ENCODE data around the gene PIK3CD. TPM values are rescaled to one million over a fixed set of nuclear protein-coding genes. Genes with fewer than 3 reads are reported as not detected.
A peak's percentile ranks its signal among the peaks of the same experiment; 100 is the strongest.

PIK3CD gene
- total RNA-seq, result 100 to 1,000 TPM; 222 to 242 TPM

DNA sequence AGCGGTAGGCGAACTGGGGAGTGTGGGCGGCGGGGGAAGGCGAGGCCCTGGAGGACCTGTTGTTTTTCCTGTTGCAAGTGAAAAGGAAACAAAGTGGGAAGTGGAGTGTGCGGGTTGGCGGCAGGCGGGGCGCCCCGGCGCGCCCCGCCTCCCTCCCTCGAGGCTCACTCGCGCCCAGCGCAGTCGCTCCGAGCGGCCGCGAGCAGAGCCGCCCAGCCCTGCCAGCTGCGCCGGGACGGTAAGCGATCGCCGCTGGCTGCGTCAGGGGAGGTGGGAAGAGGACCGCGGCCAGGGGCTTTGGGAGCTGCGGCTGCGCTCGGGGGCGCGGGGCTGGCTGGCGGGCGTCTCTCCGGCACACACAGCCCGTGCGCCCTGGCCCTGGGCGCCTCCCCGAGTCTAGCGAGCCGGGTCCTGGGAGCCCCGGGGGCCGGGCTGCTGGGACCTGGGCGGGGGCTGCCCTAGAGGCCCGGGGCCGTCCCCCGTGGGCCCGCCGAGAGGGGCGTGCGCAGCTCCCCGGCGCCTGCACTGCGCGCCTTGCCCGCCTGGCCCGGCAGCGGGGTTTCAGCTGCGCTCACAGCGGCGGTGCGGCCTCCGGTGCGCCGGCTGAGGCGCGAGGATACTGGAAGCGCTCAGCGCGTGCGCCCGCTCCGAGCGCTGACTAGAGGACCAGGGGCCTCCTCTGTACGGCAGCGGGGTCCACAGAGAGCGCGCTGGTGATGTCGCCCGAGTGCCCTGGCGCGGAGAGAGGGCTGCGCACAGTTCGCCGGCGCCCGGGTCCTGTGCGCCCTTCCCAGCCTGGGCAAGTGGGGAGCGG, at the start of gene PIK3CD:
Gene PIK3CD, plus strand, starts transcription at position 167 of the 814 bp plus-strand sequence. CDS start 58,725 bp downstream, outside the sequence.
- POLR2A ChIA-PET, result interaction anchor here (0.6 to 0.8 kb wide), 3 partner anchors 36 to 363 kb away, joined by 4 to 5 read pairs (median 5); no protein-coding TSS in a partner anchor
- Mint-ChIP-seq H3K4me1 (peaks cover 63% of the 10 kb centered on the region), H3K27ac (peak within 1 kb of the TSS; percentile 98), H3K4me3 (peak within 1 kb of the TSS; percentile 95), H3K36me3 (ENCODE audit: low read depth) (peaks cover 47% of the 10 kb centered on the region), H3K27me3 (no peaks in the 10 kb centered on the region), H3K9me3 (no peaks in the 10 kb centered on the region)
- peak; percentile 48 for DNase-seq
- CTCF ChIA-PET, result interaction anchor here (0.6 to 11.4 kb wide), 5 partner anchors 8 to 729 kb away, joined by 3 to 81 read pairs (median 4); no protein-coding TSS in a partner anchor

- peaks cover 4% of the 10 kb centered on the region for H3K36me3 Mint-ChIP-seq (ENCODE audit: low read depth)
Measured at GRCh38 chr1:9601942-9602793, 49.4 kb upstream of the PIK3CD start.

GRCh38 chr1:9602794-9603167, 48.8 kb upstream of the PIK3CD start:
- DNase-seq, result no peak
- peaks cover 2% of the 10 kb centered on the region for H3K36me3 Mint-ChIP-seq (ENCODE audit: low read depth)
- POLR2A ChIA-PET, result no interaction called here
- no peak overlapping the region for H3K4me3 Mint-ChIP-seq
- H3K27me3 Mint-ChIP-seq, result no peaks in the 10 kb centered on the region
- CTCF ChIA-PET, result interaction anchor here (1.0 kb wide), 1 partner anchor 231 kb away, joined by 4 read pairs; no protein-coding TSS in a partner anchor
- H3K4me1 Mint-ChIP-seq, result no peaks in the 10 kb centered on the region
- no peak overlapping the region for H3K27ac Mint-ChIP-seq
- no peaks in the 10 kb centered on the region for H3K9me3 Mint-ChIP-seq

More at GRCh38 chr1:9601942-9602793, 49.4 kb upstream of the PIK3CD start:
- no peaks in the 10 kb centered on the region for H3K9me3 Mint-ChIP-seq
- no peaks in the 10 kb centered on the region for H3K27me3 Mint-ChIP-seq
- no peaks in the 10 kb centered on the region for H3K4me1 Mint-ChIP-seq
- POLR2A ChIA-PET, result no interaction called here
- CTCF ChIA-PET, result no interaction called here
- no peak overlapping the region for H3K27ac Mint-ChIP-seq
- no peak overlapping the region for H3K4me3 Mint-ChIP-seq
- no peak for DNase-seq

DNA sequence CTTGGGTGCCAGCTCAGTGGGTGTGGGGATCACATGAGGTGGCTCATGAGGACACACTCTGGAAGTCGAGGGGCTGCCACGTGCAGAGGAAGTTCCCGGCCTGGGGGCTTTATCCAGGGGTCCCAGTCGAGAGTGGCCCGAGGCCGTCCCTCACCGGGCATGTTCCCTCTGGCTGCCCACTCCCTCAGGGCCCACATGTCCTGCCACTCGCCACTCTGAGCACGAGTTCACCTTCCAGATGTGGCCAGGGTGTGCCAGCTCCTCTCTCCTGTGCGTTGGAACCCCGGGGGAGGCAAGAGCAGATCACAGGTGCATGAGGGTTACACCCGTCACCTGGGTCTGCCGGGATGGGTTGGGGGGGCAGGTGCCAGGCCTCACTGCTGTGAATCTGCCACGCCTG, 48.2 kb upstream of the PIK3CD start:
- peaks cover 2% of the 10 kb centered on the region for H3K36me3 Mint-ChIP-seq (ENCODE audit: low read depth)
- no peaks in the 10 kb centered on the region for H3K9me3 Mint-ChIP-seq
- ChIA-PET CTCF (interaction anchor here (1.0 to 2.0 kb wide), 2 partner anchors 12 to 230 kb away, joined by 4 to 6 read pairs; no protein-coding TSS in a partner anchor), POLR2A (no interaction called here)
- peak overlapping the region; percentile 25 for H3K27ac Mint-ChIP-seq
- no peak overlapping the region for H3K4me3 Mint-ChIP-seq
- no peaks in the 10 kb centered on the region for H3K4me1 Mint-ChIP-seq
- H3K27me3 Mint-ChIP-seq, result no peaks in the 10 kb centered on the region
- DNase-seq, result no peak

GRCh38 chr1:9603766-9604753, 47.5 kb upstream of the PIK3CD start:
- DNase-seq, result no peak
- H3K27me3 Mint-ChIP-seq, result no peaks in the 10 kb centered on the region
- H3K9me3 Mint-ChIP-seq, result no peaks in the 10 kb centered on the region
- no peaks in the 10 kb centered on the region for H3K4me1 Mint-ChIP-seq
- ChIA-PET CTCF (interaction anchor here (1.0 to 2.0 kb wide), 2 partner anchors 11 to 230 kb away, joined by 4 to 6 read pairs; no protein-coding TSS in a partner anchor), POLR2A (no interaction called here)
- peaks cover 2% of the 10 kb centered on the region for H3K36me3 Mint-ChIP-seq (ENCODE audit: low read depth)
- peak overlapping the region; percentile 25 for H3K27ac Mint-ChIP-seq
- H3K4me3 Mint-ChIP-seq, result no peak overlapping the region

- ChIA-PET POLR2A (no interaction called here), CTCF (interaction anchor here (2.0 kb wide), 1 partner anchor 11 kb away, joined by 6 read pairs; no protein-coding TSS in a partner anchor)
- no peaks in the 10 kb centered on the region for H3K9me3 Mint-ChIP-seq
- H3K4me1 Mint-ChIP-seq, result no peaks in the 10 kb centered on the region
- H3K27me3 Mint-ChIP-seq, result no peaks in the 10 kb centered on the region
- peaks cover 2% of the 10 kb centered on the region for H3K36me3 Mint-ChIP-seq (ENCODE audit: low read depth)
- no peak overlapping the region for H3K4me3 Mint-ChIP-seq
- H3K27ac Mint-ChIP-seq, result no peak overlapping the region
- no peak for DNase-seq
Measured at GRCh38 chr1:9604836-9605235, 46.7 kb upstream of the PIK3CD start.

- POLR2A ChIA-PET, result no interaction called here
- no peaks in the 10 kb centered on the region for H3K4me1 Mint-ChIP-seq
- no peaks in the 10 kb centered on the region for H3K9me3 Mint-ChIP-seq
- no peak overlapping the region for H3K27ac Mint-ChIP-seq
- CTCF ChIA-PET, result no interaction called here
- H3K36me3 Mint-ChIP-seq (ENCODE audit: low read depth), result no peaks in the 10 kb centered on the region
- H3K4me3 Mint-ChIP-seq, result no peak overlapping the region
- no peaks in the 10 kb centered on the region for H3K27me3 Mint-ChIP-seq
- no peak for DNase-seq
Measured at GRCh38 chr1:9605946-9606455, 45.5 kb upstream of the PIK3CD start.

- ChIA-PET POLR2A (no interaction called here), CTCF (no interaction called here)
Measured at GRCh38 chr1:9606458-9606857, 45.1 kb upstream of the PIK3CD start.

DNA sequence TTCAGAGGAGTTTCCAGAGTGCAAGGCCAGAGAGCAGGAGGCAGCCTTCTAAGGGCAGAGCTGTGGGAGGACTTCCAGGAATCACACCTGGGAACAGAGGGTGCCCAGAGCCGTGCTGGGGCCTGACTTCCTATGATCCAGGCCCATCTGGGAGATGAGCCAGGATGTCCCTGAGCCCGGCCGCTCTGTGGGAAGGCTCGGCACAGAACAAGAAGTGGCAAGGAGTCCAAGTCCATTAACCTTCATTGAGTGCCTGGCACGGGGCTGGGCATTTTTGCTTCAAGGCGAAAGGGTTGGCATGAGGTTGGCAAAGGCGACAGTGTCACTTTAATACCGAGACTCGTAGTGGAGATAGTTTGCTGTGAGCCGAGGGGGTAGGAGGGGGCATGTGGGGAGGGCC, 44.6 kb upstream of the PIK3CD start:
- ChIA-PET POLR2A (no interaction called here), CTCF (no interaction called here)
- H3K27me3 Mint-ChIP-seq, result no peaks in the 10 kb centered on the region
- no peak for DNase-seq
- no peaks in the 10 kb centered on the region for H3K9me3 Mint-ChIP-seq
- H3K36me3 Mint-ChIP-seq (ENCODE audit: low read depth), result no peaks in the 10 kb centered on the region
- no peaks in the 10 kb centered on the region for H3K4me1 Mint-ChIP-seq
- no peak overlapping the region for H3K4me3 Mint-ChIP-seq
- H3K27ac Mint-ChIP-seq, result no peak overlapping the region

More at GRCh38 chr1:9606458-9606857, 45.1 kb upstream of the PIK3CD start:
- no peaks in the 10 kb centered on the region for H3K27me3 Mint-ChIP-seq
- H3K27ac Mint-ChIP-seq, result no peak overlapping the region
- DNase-seq, result no peak
- H3K9me3 Mint-ChIP-seq, result no peaks in the 10 kb centered on the region
- H3K36me3 Mint-ChIP-seq (ENCODE audit: low read depth), result no peaks in the 10 kb centered on the region
- no peak overlapping the region for H3K4me3 Mint-ChIP-seq
- H3K4me1 Mint-ChIP-seq, result no peaks in the 10 kb centered on the region

DNA sequence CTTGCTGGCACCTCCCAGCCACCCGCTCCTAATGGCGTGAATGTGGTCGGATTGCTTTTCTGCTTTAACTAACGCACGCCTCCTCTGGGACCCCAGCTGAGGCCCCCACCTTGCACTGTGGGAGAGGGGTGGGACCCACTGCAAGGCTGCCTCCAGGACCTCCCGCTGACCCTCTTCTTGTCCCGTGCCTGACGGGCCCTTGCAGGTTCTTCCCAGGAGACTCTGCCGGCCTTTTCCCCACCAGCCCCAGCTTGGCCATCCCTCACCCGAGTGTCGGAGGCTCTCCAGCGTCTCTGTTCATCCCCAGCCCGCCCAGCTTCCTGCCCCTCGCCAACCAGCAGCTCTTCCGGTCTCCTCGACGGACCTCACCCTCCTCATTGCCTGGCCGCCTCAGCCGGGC, 44.2 kb upstream of the PIK3CD start:
- H3K27ac Mint-ChIP-seq, result no peak overlapping the region
- POLR2A ChIA-PET, result no interaction called here
- no peak for DNase-seq
- H3K36me3 Mint-ChIP-seq (ENCODE audit: low read depth), result no peaks in the 10 kb centered on the region
- CTCF ChIA-PET, result no interaction called here
- no peaks in the 10 kb centered on the region for H3K4me1 Mint-ChIP-seq
- no peaks in the 10 kb centered on the region for H3K9me3 Mint-ChIP-seq
- H3K27me3 Mint-ChIP-seq, result no peaks in the 10 kb centered on the region
- H3K4me3 Mint-ChIP-seq, result no peak overlapping the region

- H3K4me3 Mint-ChIP-seq, result no peak overlapping the region
- ChIA-PET POLR2A (no interaction called here), CTCF (interaction anchor here (0.7 to 2.4 kb wide), 2 partner anchors 17 to 37 kb away, joined by 3 to 6 read pairs; no protein-coding TSS in a partner anchor)
- H3K27me3 Mint-ChIP-seq, result no peaks in the 10 kb centered on the region
- no peak overlapping the region for H3K27ac Mint-ChIP-seq
- no peaks in the 10 kb centered on the region for H3K9me3 Mint-ChIP-seq
- H3K4me1 Mint-ChIP-seq, result no peaks in the 10 kb centered on the region
- peaks cover 2% of the 10 kb centered on the region for H3K36me3 Mint-ChIP-seq (ENCODE audit: low read depth)
- DNase-seq, result no peak
Measured at GRCh38 chr1:9609998-9610397, 41.5 kb upstream of the PIK3CD start.

GRCh38 chr1:9610548-9610947, 41.0 kb upstream of the PIK3CD start:
- CTCF ChIA-PET, result interaction anchor here (1.4 to 2.4 kb wide), 2 partner anchors 16 to 17 kb away, joined by 3 to 6 read pairs; no protein-coding TSS in a partner anchor
- Mint-ChIP-seq H3K36me3 (ENCODE audit: low read depth) (peaks cover 2% of the 10 kb centered on the region), H3K9me3 (no peaks in the 10 kb centered on the region), H3K27ac (no peak overlapping the region), H3K27me3 (no peaks in the 10 kb centered on the region), H3K4me1 (no peaks in the 10 kb centered on the region), H3K4me3 (no peak overlapping the region)
- POLR2A ChIA-PET, result no interaction called here
- no peak for DNase-seq

All from activated CD4-positive, alpha-beta T cell treated with anti-CD3 and anti-CD28 coated beads, Interleukin-2, amount 10 ng/mL, durations not matched to agents 7 days and 5 days (primary cell).